M059J (cell line): Measurements from ENCODE around the gene ARL4A. TPM values are rescaled to one million over a fixed set of nuclear protein-coding genes. Genes with fewer than 3 reads are reported as not detected.
A peak's percentile ranks its signal among the peaks of the same experiment; 100 is the strongest.
"Not testable (repeated sequence)": the region's sequence is repeated elsewhere in the genome, so short reads cannot be mapped to it uniquely, and the experiment has no call there.

Source experiments
- DNase-seq: peaks from one replicate; pipeline ENCODE4 v3.0.0-alpha.2; 2012; ENCODE audit warnings: low read depth
- total RNA-seq: library from RNA; depleted of rRNA; stranded (reverse); fragments of >200 nt; shearing (Covaris generic); gene quantifications from 2 replicates; pipeline ENCODE4 v1.2.3, GENCODE V29; 2014; rRNA removed

ARL4A gene
- total RNA-seq = 31.7 and 44.5 TPM in 2 replicates

- peak; percentile 99 for DNase-seq
Observed at GRCh38 chr7:12686891-12687717, at the start of gene ARL4A. ARL4A (plus strand) TSS chr7:12687633; CDS start chr7:12688255, 622 bp downstream.

- DNase-seq = peak; percentile 43
Observed at GRCh38 chr7:12637819-12638592, 49.4 kb upstream of the ARL4A start.

- DNase-seq = peak; percentile 57
Observed at GRCh38 chr7:12638851-12639456, 48.5 kb upstream of the ARL4A start.

GRCh38 chr7:12640299-12641096 is 46.9 kb upstream of the ARL4A start:
- no peak for DNase-seq

GRCh38 chr7:12641196-12641595 is 46.2 kb upstream of the ARL4A start:
- DNase-seq = no peak

GRCh38 chr7:12642508-12642907 is 44.9 kb upstream of the ARL4A start:
- DNase-seq = no peak

- DNase-seq = no peak
Observed at GRCh38 chr7:12643001-12643643, 44.3 kb upstream of the ARL4A start.

- DNase-seq = no peak
Observed at GRCh38 chr7:12643644-12644043, 43.8 kb upstream of the ARL4A start.

- DNase-seq = not testable (repeated sequence)
Observed at GRCh38 chr7:12645212-12645611, 42.2 kb upstream of the ARL4A start.

GRCh38 chr7:12646139-12646538 is 41.3 kb upstream of the ARL4A start:
- DNase-seq = peak; percentile 78

- peak; percentile 95 for DNase-seq
Observed at GRCh38 chr7:12647364-12648219, 39.8 kb upstream of the ARL4A start.

GRCh38 chr7:12648704-12649261 is 38.6 kb upstream of the ARL4A start:
- DNase-seq = no peak

- DNase-seq = no peak
Observed at GRCh38 chr7:12649348-12649747, 38.1 kb upstream of the ARL4A start.

- no peak for DNase-seq
Observed at GRCh38 chr7:12650080-12650479, 37.4 kb upstream of the ARL4A start.

GRCh38 chr7:12653110-12653509 is 34.3 kb upstream of the ARL4A start:
- DNase-seq = no peak

GRCh38 chr7:12653518-12653917 is 33.9 kb upstream of the ARL4A start:
- peak; percentile 61 for DNase-seq

GRCh38 chr7:12655161-12655560 is 32.3 kb upstream of the ARL4A start:
- DNase-seq = no peak

- DNase-seq = peak; percentile 97
Observed at GRCh38 chr7:12660423-12660822, 27.0 kb upstream of the ARL4A start.

- peak; percentile 45 for DNase-seq
Observed at GRCh38 chr7:12660986-12661385, 26.4 kb upstream of the ARL4A start.

- no peak for DNase-seq
Observed at GRCh38 chr7:12661581-12661980, 25.9 kb upstream of the ARL4A start.
